Measurements from ENCODE around the gene ARMS2.

The ARMS2 gene

DNA sequence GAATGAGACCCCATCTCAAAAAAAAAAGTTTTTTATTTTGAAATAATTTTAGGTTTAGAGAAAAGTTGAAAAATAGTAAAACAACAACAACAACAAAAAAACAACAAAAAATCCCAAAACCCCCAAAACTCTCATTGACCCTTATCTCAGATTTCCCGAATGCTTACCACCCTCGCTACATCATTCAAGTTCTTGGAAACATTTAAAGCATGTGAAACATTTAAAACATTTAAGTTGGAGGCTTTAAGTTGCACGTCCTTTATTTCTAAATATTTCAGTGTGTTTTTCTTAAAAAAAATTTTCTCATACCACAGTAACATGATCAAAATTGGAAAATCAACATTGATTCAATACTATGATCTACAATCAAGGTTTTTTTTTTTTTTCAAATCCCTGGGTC lies 382 bp upstream of the ARMS2 start:
- DNase-seq, result no peak

DNA sequence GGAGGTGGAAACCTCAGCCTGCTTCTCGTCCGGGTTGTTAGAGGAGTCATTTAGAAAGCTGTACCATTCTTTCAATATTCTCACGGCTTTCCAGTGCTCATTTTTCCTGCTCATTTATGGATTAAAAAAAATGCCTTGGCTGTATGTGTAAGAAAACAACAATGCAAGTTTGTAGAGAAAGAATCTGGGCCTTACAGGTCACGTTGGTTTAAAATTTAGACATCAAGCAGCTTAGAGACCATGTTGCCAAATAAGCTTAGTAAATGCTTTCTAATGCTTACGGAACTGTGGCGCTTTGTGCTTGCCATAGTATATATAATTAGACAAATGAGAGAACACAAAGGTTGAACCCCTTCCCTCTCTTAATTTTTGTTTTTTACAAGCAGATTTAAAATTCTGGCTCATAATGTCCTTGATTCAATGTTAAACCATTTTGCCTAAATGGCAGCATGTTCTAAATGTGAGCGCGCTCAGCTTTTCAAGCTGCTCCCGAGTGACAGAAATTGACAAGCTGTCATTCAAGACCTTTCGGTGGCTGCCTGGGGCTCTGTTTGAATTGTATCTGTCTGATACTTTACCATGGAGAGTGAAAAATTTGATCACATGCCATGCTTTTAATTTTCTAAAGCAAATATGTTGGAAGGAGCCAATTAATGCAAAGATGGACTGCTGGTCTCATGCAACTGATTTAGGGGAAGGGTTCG lies 1.1 kb downstream of the ARMS2 start:
- DNase-seq, result no peak

DNA sequence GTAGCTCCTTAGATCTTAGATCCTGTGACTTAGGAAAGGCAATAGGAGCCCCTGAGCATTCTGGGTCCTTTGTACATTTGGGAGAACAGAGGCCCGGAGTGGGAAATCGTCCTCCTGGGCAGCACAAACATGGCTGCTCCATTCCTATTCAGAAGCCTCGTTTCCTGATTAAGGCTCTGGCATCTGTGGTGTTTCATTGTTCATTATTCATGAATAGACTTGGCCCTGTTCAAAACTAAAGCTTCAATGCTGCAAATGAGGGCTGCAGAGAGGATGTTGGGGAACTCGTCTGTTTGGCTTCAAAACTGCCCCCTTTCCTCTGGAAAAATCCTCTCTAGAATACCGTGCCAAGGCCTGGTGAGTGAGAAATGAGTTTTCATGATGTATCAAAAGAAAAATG lies 3.5 kb downstream of the ARMS2 start:
- DNase-seq, result no peak

DNA sequence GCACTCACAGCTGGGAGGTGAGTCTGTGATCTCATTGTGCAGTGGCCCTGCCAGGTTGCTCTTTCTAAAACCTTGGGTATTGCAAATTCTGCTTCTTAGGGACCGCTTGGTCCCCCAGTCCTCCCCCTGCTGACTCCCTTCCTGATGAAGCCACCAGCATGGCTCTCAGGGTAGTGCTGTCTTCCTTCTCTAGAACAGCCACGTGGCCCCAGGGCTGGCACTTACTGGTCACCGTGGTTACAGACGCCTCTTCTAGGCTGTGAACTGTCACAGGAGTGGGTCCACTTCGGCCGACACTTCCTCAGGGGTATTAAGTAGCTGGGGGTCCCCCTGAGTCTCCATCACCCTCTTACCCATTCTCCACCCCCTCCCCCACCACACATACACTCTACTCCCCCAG lies 4.2 kb downstream of the ARMS2 start:
- no peak for DNase-seq

DNA sequence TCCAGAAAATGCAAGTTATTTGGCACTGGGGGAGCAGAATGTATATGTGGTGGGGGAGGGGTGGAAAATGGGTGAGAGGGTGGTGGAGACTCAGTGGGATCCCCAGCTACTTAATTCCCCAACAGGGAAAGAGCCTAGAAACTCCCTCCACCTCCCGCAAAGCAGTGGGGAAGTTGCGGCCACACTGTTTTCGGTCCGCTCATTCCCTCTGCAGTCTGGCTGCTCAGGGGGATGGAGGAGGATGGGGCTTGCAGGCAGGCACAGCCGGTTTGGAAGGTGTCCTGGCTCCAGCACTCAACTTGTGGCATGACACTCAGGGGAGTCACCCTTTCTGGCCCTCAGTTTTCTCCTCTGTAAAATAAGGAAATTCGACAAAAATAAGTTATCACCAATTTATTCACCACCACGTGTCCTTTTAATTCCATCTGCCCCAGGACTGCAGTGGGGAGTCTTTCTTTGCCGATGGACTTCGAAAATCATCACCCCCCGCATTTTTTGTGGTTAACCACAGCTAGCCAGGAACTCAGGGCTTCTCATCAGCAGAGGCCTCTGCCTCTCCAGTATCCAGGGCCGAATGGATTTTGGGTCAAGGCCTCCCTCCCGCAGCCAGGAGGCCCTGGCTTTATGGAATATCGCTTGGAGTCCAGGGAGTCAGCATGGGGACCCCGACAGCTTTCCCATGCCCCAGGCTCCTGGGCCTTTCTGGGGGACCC lies 5.3 kb downstream of the ARMS2 start:
- DNase-seq, result no peak

- no peak for DNase-seq
Observed at GRCh38 chr10:122460891-122461293, 6.4 kb downstream of the ARMS2 start.

DNA sequence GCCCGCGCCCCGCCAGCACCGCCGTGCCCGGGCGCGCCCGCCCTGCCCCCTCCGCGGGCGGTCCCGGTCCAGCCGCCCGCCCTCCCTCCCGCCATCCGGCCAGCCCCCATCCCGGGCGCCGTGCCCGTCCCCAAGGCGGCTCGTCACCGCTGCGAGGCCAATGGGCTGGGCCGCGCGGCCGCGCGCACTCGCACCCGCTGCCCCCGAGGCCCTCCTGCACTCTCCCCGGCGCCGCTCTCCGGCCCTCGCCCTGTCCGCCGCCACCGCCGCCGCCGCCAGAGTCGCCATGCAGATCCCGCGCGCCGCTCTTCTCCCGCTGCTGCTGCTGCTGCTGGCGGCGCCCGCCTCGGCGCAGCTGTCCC lies 6.9 kb downstream of the ARMS2 start, which contains the start of gene HTRA1:
Gene HTRA1, plus strand, starts transcription at position 187 of the 362 bp plus-strand sequence. Its CDS starts 100 bp downstream, at position 287.
- DNase-seq, result no peak

GRCh38 chr10:122461729-122462532 lies 7.5 kb downstream of the ARMS2 start:
- DNase-seq, result no peak

DNA sequence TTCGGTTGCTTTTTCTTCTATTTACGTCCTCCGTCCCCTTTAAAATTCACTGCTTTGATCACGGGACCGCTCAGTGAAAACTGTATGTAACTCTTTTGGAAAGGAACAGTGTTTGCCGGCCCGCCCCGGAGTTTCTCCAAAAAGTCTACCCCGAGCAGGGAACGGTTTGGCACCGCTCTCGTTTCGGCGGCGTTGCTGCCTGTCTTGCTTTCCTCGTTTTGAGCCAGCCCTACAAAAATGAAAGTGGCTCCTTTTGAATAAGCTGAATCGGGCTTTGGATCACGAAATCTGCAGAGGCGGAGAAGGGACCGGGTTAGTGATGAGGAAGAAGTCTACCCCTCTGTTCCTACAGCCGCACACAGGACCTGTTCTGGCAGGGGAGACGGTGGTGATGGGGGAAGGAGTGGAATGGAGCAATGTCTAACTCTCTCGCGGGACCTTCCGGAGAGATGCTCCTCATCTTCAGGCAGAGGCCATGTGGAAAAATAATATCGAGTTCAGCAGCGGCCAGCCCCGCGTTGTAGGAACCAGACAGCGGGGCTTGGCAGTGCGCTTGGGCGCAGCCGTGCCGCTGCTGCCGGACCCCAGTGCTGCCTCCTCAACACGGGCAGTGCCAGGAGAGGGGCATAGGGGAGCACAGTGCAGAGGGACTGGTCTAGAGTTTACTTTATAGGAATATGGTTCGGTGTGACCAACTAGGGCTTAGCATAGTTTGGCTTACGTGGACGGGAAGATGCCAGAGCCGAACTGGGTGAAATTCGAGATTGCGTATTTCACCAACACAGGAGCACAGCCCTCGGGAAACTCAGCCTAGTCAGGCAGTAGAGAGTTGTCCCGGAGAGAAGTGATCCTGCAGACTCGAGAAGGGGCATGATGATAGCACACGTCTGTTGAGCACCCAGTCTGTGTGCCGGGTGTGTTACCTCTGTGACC lies 8.3 kb downstream of the ARMS2 start:
- DNase-seq, result no peak

GRCh38 chr10:122463466-122464249 lies 9.2 kb downstream of the ARMS2 start:
- DNase-seq, result no peak

DNA sequence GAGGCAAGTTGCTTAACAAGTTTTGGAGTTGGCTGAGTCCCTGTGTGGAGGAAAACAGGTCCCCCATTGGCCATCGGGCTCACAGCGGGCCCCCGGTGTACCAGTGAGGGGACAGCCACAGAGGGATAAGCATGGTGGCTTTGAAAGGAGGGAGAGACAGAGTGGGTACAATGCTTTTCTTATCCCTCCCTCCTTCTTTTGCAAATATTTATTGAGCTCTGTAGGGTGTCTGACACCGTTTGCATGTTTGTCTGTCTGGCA lies 9.7 kb downstream of the ARMS2 start:
- DNase-seq, result no peak

GRCh38 chr10:122464586-122464985 lies 10.1 kb downstream of the ARMS2 start:
- no peak for DNase-seq

GRCh38 chr10:122465401-122466040 lies 11.1 kb downstream of the ARMS2 start:
- DNase-seq, result no peak

DNA sequence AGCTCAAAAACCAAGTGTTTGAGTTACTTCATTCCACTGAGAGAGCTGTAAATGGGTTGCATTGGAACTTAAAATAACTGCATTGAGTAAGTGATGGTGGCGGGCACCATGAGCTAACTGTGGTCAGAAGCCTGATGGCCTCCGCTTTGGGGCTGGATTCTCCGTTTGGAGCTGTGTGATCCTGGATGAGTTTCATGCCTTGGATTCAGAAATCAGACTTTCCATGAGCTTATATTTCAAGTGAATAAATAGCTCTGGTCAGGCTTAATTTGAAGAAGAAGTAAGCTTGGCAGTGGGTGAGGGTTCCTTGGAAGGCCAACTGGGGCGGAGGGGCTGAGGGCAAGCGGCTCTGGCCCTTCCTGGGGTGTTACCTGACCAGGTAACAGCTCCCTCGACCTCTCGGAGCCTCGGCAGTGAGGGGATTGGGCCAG lies 12.5 kb downstream of the ARMS2 start:
- no peak for DNase-seq

GRCh38 chr10:122467701-122468100 lies 13.2 kb downstream of the ARMS2 start:
- DNase-seq, result no peak

DNA sequence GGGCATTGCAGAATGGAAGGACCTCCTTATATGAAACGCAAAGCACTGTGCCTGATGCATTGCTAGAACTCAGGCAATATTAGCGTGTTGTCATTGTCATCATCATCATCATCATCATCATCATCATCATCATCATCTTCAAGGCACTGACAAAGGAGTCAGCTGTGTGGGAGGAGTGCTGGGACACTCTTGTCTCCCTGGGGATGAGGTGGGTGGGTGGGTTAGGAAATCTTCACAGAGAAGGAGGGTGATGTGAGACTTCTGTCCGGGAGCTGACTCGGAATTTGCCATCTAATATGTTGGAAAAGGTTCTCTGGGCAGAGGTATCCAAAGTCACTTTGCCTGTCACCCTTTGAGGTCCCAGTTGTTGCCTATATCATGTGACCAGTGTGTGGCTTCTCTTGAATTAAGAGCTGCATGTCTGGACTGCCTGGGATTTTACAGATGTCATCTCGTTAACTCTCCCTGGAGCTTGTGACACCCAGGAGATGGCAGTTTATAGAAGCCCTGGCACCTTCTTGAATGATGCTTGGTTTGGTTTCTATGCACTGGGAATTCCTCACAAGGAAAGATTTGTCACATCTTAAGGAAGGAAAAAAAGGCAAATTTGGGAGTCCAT lies 14.0 kb downstream of the ARMS2 start:
- no peak for DNase-seq

GRCh38 chr10:122468926-122469781 lies 14.7 kb downstream of the ARMS2 start:
- DNase-seq, result no peak

- no peak for DNase-seq
Observed at GRCh38 chr10:122469848-122470247, 15.4 kb downstream of the ARMS2 start.

- no peak for DNase-seq
Observed at GRCh38 chr10:122471531-122472177, 17.2 kb downstream of the ARMS2 start.

GRCh38 chr10:122473116-122473515 lies 18.7 kb downstream of the ARMS2 start:
- DNase-seq, result no peak

Data from NCI-H2029 (cell line).